ENCODE data around the gene WFS1. TPM values are rescaled to one million over a fixed set of nuclear protein-coding genes. Genes with fewer than 3 reads are reported as not detected.

Gene WFS1
- total and polyA plus RNA-seq, 9 donors: 33.2 to 174 (median 126) TPM

DNA sequence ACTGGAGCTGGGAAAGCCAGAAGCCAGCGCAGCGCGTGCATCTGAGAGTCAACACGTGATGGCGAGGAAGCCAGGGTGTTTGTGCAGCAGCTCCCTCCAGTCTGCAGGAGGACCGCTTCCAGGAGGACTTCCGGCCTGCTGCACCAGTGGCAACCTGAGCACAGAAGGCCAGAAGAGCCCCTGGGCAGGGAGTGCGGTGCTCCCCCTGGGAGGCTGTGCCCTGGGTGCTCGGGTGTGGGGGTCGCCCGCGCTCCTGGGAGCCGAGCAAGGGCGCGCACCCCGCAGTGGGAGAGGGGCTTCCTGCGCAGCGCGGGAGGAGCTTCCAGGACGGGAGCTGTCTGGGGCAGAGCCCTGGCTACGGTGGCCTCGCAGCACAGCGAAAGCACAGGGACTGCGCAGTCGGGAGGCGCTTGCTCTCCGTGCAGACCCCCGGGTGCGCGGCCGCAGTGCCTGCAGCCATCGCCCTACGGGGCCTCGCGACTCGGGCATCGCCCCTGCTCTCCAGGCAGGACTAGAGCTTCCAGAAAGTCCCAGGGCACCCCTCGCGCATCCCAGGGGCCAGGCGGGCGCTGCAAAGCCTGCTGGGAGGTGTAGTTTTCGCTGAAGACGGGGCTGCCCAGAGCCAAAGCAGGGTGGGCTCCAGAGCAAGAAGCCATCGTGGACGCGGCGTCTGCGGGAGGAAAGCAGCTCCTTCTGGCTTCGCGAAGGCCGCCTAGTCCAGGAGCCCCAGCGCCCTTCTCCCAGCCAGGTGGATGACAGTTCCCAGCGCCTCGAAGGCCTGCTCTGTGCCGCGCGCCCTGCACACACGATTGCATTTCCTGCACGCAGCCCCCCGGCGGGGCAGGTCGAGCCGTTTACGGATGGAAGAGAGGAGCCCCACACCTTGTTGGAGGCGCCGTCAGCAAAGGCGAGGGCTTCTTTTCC, 24.1 kb upstream of the WFS1 start:
- Histone ChIP-seq H3K36me3 (no peaks in the 10 kb centered on the region), H3K4me1 (ENCODE audit: insufficient read depth) (no peaks in the 10 kb centered on the region), H3K27ac (no peak overlapping the region), H3K4me3 (peak overlapping the region; percentile 25), H3K27me3 (no peaks in the 10 kb centered on the region), H3K9me3 (no peaks in the 10 kb centered on the region)
- intact Hi-C loops (cut with DNase I): loop anchor here in 1 of 4 donors (5.0 kb wide), 1 partner anchor 302 kb away; no protein-coding TSS in a partner anchor
- peak in 1 of 5 donors; percentile 49 for DNase-seq
- 11 to 13% (median 12%) methylated on average over 26 to 67 of the region's 67 CpGs for WGBS, 3 donors
- TF ChIP-seq EP300 (IDR thresholded peaks at IDR 0.05): no peak
- TF ChIP-seq, protein P1, sequence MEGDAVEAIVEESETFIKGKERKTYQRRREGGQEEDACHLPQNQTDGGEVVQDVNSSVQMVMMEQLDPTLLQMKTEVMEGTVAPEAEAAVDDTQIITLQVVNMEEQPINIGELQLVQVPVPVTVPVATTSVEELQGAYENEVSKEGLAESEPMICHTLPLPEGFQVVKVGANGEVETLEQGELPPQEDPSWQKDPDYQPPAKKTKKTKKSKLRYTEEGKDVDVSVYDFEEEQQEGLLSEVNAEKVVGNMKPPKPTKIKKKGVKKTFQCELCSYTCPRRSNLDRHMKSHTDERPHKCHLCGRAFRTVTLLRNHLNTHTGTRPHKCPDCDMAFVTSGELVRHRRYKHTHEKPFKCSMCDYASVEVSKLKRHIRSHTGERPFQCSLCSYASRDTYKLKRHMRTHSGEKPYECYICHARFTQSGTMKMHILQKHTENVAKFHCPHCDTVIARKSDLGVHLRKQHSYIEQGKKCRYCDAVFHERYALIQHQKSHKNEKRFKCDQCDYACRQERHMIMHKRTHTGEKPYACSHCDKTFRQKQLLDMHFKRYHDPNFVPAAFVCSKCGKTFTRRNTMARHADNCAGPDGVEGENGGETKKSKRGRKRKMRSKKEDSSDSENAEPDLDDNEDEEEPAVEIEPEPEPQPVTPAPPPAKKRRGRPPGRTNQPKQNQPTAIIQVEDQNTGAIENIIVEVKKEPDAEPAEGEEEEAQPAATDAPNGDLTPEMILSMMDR (IDR thresholded peaks at IDR 0.05): no peak
- no peak for TF ChIP-seq POLR2A (IDR thresholded peaks at IDR 0.05)

DNA sequence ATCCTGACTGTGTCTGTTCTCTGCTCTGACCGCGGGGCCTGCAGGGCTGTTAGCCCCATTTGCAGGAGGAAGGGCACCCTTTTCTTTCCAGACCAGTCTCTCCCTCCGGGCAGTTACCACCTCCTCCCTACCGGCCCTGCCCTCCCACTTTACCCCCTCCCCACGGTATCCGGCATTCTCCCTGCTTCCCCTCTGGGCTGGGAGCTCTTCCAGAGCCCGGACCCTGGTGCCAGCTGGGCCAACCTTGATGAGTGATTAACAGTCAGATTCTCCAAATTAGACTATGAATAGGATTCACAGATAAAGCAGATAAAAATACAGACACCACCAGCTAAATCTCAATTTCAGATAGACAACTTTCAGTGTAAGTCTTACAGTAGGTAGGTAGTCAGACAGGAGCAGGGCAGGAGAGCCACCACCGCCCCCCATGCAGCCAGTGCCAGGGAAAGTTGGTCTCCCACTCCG, 23.4 kb upstream of the WFS1 start:
- intact Hi-C loops (cut with DNase I): loop anchor here in 1 of 4 donors (5.0 kb wide), 1 partner anchor 301 kb away; no protein-coding TSS in a partner anchor
- 57 to 66% (median 64%) methylated on average over 9 of the region's 9 CpGs for WGBS, 3 donors
- no peak for DNase-seq
- no peak overlapping the region for H3K27ac ChIP-seq
- no peaks in the 10 kb centered on the region for H3K36me3 ChIP-seq
- no peaks in the 10 kb centered on the region for H3K27me3 ChIP-seq
- H3K9me3 ChIP-seq: no peaks in the 10 kb centered on the region
- TF ChIP-seq EP300 (IDR thresholded peaks at IDR 0.05) (no peak), POLR2A (IDR thresholded peaks at IDR 0.05) (no peak)
- TF ChIP-seq, protein P1 (IDR thresholded peaks at IDR 0.05): no peak
- no peak overlapping the region for H3K4me3 ChIP-seq
- H3K4me1 ChIP-seq (ENCODE audit: insufficient read depth): no peaks in the 10 kb centered on the region

- TF ChIP-seq POLR2A (IDR thresholded peaks at IDR 0.05) (no peak), EP300 (IDR thresholded peaks at IDR 0.05) (no peak)
- TF ChIP-seq, protein P1 (IDR thresholded peaks at IDR 0.05): no peak
- Histone ChIP-seq H3K36me3 (no peaks in the 10 kb centered on the region), H3K4me3 (no peak overlapping the region), H3K4me1 (ENCODE audit: insufficient read depth) (no peaks in the 10 kb centered on the region), H3K27me3 (no peaks in the 10 kb centered on the region), H3K9me3 (no peaks in the 10 kb centered on the region), H3K27ac (no peak overlapping the region)
- WGBS, 3 donors: 76 to 83% (median 81%) methylated on average over 10 of the region's 10 CpGs
- DNase-seq: no peak
- intact Hi-C loops (cut with DNase I): loop anchor here in 1 of 4 donors (5.0 kb wide), 1 partner anchor 299 kb away; no protein-coding TSS in a partner anchor
These were observed 21.3 kb upstream of the WFS1 start for GRCh38 chr4:6248394-6248793.

DNA sequence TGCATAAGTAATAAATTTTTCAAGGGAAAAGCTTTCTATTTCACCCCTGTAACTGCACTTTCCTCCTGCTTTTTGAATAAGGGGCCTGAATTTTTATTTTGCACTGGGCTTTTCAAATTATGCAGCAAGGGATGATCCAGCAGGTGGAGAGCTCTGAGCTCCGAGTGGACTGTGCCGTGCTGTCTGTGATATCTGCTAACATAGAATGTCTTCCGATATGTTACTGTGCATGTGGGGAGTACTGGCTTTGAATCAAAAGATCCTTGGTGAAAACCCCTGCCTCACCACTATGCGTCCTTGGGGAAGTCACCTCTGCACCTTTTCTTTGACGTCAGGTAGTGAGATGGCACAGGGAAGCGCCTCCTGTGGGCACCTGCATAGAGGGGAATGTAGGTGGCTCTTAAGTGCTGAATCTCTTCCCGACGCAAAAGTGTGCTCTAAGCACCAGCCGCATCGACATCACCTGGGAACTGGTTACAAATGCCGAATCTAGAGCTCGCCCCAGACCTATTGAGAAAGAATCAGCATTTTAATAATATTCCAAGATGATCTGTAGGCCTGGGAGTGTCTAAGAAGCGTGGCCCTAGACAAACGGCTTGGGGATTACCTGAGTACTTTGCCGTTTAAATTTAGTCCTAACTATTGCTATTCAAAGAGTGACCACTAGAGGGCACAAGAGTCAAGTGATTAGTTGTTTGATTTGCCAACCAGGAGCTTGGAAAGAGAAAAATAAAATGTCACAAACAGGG, 19.2 kb upstream of the WFS1 start:
- intact Hi-C loops (cut with DNase I): loop anchor here in 3 of 4 donors (2.0 to 10.0 kb wide), 2 partner anchors 76 to 294 kb away; no protein-coding TSS in a partner anchor
- Histone ChIP-seq H3K27ac (no peak overlapping the region), H3K27me3 (no peaks in the 10 kb centered on the region), H3K4me3 (no peak overlapping the region), H3K4me1 (ENCODE audit: insufficient read depth) (no peaks in the 10 kb centered on the region), H3K36me3 (no peaks in the 10 kb centered on the region), H3K9me3 (no peaks in the 10 kb centered on the region)
- TF ChIP-seq, protein P1 (IDR thresholded peaks at IDR 0.05): peak; percentile 71 to 81 (median 77)
- TF ChIP-seq EP300 (IDR thresholded peaks at IDR 0.05): no peak
- WGBS, 3 donors: 6 to 11% (median 8%) methylated on average over 15 of the region's 15 CpGs
- no peak for DNase-seq
